ENCODE results near the gene IFI27L2. TPM values are rescaled to one million over a fixed set of nuclear protein-coding genes. Genes with fewer than 3 reads are reported as not detected.

The IFI27L2 gene
- polyA plus RNA-seq, 1 donor from 2014 or later: 23.7 TPM

DNA sequence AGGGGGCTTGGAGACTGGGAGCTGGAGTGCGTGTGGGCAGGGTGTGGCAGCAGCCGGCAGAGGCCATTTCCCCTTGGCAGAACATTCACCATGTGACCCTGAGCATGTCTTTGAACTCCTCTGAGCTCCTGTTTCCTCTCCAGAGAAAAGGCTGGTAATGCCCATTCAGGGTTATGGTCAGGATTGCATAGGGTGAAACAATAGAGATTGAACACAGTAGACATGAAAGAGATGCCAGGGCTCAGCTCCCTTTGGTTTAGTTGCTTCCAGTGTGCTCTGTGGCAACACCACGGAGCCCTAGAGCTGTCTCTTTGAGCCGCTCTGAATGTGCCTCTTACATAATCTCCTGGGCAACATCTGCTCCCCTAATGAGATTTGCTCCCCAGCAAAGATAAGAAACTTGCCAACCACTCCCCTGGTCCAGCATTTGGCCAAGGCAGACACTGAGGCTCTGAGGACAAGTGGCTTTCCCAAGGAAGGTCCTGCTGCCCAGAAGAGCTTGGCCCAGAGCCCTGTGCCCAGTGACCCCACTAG is 14.3 kb downstream of the IFI27L2 start:
- Histone ChIP-seq H3K9ac (ENCODE audit: low read length) (no peak overlapping the region), H3F3A (ENCODE audit: insufficient read depth, low read length, poor library complexity, severe bottlenecking) (no peaks in the 10 kb centered on the region), H3K9me2 (ENCODE audit: insufficient read depth, low read length) (no peaks in the 10 kb centered on the region), H3K4me2 (ENCODE audit: low read length) (no peak overlapping the region), H3K36me3 (ENCODE audit: insufficient read depth, low read length) (no peaks in the 10 kb centered on the region), H4K20me1 (ENCODE audit: insufficient read depth) (no peaks in the 10 kb centered on the region), H3K27me3 (ENCODE audit: insufficient read depth, low read depth, low read length) (no peaks in the 10 kb centered on the region), H2AFZ (ENCODE audit: low read depth, low read length) (no peak overlapping the region), H3K79me2 (replicated peaks; ENCODE audit: insufficient read depth, low read length) (no peaks in the 10 kb centered on the region), H3K9me3 (ENCODE audit: low read length) (no peaks in the 10 kb centered on the region), H3K27ac (ENCODE audit: low read length) (no peak overlapping the region), H3K4me3 (ENCODE audit: low read length) (no peak overlapping the region)
- TF ChIP-seq MXI1 (conservative IDR thresholded peaks at IDR 0.05; ENCODE audit: poor library complexity, severe bottlenecking) (no peak), TAF1 (IDR thresholded peaks at IDR 0.05; ENCODE audit: low read depth) (no peak), POLR2AphosphoS5 (IDR thresholded peaks at IDR 0.05) (no peak), EP300 (conservative IDR thresholded peaks at IDR 0.05; ENCODE audit: poor library complexity, severe bottlenecking) (no peak)
- TF ChIP-seq, protein P1, sequence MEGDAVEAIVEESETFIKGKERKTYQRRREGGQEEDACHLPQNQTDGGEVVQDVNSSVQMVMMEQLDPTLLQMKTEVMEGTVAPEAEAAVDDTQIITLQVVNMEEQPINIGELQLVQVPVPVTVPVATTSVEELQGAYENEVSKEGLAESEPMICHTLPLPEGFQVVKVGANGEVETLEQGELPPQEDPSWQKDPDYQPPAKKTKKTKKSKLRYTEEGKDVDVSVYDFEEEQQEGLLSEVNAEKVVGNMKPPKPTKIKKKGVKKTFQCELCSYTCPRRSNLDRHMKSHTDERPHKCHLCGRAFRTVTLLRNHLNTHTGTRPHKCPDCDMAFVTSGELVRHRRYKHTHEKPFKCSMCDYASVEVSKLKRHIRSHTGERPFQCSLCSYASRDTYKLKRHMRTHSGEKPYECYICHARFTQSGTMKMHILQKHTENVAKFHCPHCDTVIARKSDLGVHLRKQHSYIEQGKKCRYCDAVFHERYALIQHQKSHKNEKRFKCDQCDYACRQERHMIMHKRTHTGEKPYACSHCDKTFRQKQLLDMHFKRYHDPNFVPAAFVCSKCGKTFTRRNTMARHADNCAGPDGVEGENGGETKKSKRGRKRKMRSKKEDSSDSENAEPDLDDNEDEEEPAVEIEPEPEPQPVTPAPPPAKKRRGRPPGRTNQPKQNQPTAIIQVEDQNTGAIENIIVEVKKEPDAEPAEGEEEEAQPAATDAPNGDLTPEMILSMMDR (IDR thresholded peaks at IDR 0.05; ENCODE audit: poor library complexity, severe bottlenecking): no peak

DNA sequence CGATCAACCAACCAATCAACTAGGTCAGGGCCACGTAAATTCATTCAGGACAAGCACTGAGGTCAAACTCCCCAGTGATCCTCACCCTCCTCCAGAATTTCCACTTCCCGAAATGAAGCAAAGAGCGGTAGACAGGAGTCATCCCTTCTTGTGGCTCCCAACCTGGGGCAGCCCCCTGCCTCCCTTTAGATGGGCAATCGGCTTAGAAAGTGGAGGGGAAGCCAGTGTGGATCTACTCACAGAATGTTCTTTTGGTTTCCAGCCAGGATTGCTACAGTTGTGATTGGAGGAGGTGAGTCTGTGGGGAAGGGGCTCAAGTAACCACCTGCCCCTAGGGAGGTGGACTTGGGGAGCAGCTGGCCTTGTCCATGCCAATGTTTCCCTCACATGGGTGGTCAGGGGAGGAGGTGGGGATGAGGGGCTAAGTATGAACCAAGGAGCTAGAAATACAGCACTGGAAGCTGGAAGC is 14.8 kb downstream of the IFI27L2 start:
- H3K27ac ChIP-seq (ENCODE audit: low read length): no peak overlapping the region
- no peak overlapping the region for H3K4me3 ChIP-seq (ENCODE audit: low read length)
- H3K9me2 ChIP-seq (ENCODE audit: insufficient read depth, low read length): no peaks in the 10 kb centered on the region
- H2AFZ ChIP-seq (ENCODE audit: low read depth, low read length): no peak overlapping the region
- no peak overlapping the region for H3K9ac ChIP-seq (ENCODE audit: low read length)
- no peaks in the 10 kb centered on the region for H3K36me3 ChIP-seq (ENCODE audit: insufficient read depth, low read length)
- no peaks in the 10 kb centered on the region for H3K27me3 ChIP-seq (ENCODE audit: insufficient read depth, low read depth, low read length)
- no peak for TF ChIP-seq EP300 (conservative IDR thresholded peaks at IDR 0.05; ENCODE audit: poor library complexity, severe bottlenecking)
- H3K9me3 ChIP-seq (ENCODE audit: low read length): no peaks in the 10 kb centered on the region
- no peak overlapping the region for H3K4me2 ChIP-seq (ENCODE audit: low read length)
- H3K79me2 ChIP-seq (replicated peaks; ENCODE audit: insufficient read depth, low read length): no peaks in the 10 kb centered on the region
- no peaks in the 10 kb centered on the region for H4K20me1 ChIP-seq (ENCODE audit: insufficient read depth)
- H3F3A ChIP-seq (ENCODE audit: insufficient read depth, low read length, poor library complexity, severe bottlenecking): no peaks in the 10 kb centered on the region

DNA sequence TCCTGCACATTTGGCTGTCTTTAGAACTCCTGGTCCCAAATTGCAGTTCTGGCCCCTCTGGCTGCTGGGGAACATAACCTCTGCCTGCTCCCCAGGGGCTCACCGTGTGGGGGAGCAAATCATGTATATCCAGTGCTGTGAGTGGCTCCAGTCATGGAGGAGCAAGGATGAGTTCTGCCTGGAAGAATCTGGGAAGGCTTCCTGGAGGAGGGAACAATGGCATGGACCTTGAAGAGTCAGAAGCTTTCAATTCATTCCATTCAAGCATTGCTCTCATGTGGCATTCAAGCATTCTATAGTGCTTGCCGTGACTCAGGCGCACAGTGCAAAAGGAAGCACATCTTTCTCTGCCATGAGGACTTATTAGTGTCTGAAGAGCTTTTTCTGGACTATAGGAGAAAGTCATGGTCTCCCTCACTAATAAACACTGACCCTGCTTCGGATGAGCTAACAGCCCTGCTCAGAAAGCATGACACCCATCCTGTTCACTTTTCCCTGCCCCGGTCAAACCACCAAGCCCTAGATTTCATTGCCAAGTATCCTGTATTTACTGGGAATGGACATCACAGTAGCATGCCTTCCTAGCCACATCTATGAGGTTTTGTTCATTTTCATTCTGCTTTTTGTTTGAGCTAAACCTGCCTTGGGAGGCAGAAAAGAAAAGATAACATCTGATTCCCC is 15.4 kb downstream of the IFI27L2 start:
- Histone ChIP-seq H4K20me1 (ENCODE audit: insufficient read depth) (no peaks in the 10 kb centered on the region), H3K9ac (ENCODE audit: low read length) (no peak overlapping the region), H3K9me3 (ENCODE audit: low read length) (no peaks in the 10 kb centered on the region), H3K4me2 (ENCODE audit: low read length) (no peak overlapping the region), H3K4me3 (ENCODE audit: low read length) (no peak overlapping the region), H3K9me2 (ENCODE audit: insufficient read depth, low read length) (no peaks in the 10 kb centered on the region), H3K27me3 (ENCODE audit: insufficient read depth, low read depth, low read length) (no peaks in the 10 kb centered on the region), H3K36me3 (ENCODE audit: insufficient read depth, low read length) (no peaks in the 10 kb centered on the region), H3F3A (ENCODE audit: insufficient read depth, low read length, poor library complexity, severe bottlenecking) (no peaks in the 10 kb centered on the region), H3K79me2 (replicated peaks; ENCODE audit: insufficient read depth, low read length) (no peaks in the 10 kb centered on the region), H3K27ac (ENCODE audit: low read length) (no peak overlapping the region), H2AFZ (ENCODE audit: low read depth, low read length) (no peak overlapping the region)
- TF ChIP-seq TAF1 (IDR thresholded peaks at IDR 0.05; ENCODE audit: low read depth) (no peak), POLR2AphosphoS5 (IDR thresholded peaks at IDR 0.05) (no peak), EP300 (conservative IDR thresholded peaks at IDR 0.05; ENCODE audit: poor library complexity, severe bottlenecking) (no peak), MXI1 (conservative IDR thresholded peaks at IDR 0.05; ENCODE audit: poor library complexity, severe bottlenecking) (no peak), EZH2 (IDR thresholded peaks at IDR 0.05; ENCODE audit: borderline replicate concordance, insufficient read depth, low read length, poor library complexity, severe bottlenecking) (no peak), SMC3 (conservative IDR thresholded peaks at IDR 0.05; ENCODE audit: poor library complexity) (no peak), RAD21 (conservative IDR thresholded peaks at IDR 0.05) (no peak)
- TF ChIP-seq, protein P1 (IDR thresholded peaks at IDR 0.05; ENCODE audit: poor library complexity, severe bottlenecking): no peak
- TF ChIP-seq, protein P2, sequence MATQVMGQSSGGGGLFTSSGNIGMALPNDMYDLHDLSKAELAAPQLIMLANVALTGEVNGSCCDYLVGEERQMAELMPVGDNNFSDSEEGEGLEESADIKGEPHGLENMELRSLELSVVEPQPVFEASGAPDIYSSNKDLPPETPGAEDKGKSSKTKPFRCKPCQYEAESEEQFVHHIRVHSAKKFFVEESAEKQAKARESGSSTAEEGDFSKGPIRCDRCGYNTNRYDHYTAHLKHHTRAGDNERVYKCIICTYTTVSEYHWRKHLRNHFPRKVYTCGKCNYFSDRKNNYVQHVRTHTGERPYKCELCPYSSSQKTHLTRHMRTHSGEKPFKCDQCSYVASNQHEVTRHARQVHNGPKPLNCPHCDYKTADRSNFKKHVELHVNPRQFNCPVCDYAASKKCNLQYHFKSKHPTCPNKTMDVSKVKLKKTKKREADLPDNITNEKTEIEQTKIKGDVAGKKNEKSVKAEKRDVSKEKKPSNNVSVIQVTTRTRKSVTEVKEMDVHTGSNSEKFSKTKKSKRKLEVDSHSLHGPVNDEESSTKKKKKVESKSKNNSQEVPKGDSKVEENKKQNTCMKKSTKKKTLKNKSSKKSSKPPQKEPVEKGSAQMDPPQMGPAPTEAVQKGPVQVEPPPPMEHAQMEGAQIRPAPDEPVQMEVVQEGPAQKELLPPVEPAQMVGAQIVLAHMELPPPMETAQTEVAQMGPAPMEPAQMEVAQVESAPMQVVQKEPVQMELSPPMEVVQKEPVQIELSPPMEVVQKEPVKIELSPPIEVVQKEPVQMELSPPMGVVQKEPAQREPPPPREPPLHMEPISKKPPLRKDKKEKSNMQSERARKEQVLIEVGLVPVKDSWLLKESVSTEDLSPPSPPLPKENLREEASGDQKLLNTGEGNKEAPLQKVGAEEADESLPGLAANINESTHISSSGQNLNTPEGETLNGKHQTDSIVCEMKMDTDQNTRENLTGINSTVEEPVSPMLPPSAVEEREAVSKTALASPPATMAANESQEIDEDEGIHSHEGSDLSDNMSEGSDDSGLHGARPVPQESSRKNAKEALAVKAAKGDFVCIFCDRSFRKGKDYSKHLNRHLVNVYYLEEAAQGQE (IDR thresholded peaks at IDR 0.05; ENCODE audit: borderline replicate concordance): no peak

Measured in neural cell (in vitro differentiated cells).